Hypothalamus (tissue), 51 donors: ENCODE data around the gene MKRN2OS.

ENCODE experiments used
- DNase-seq, 51 donors: peaks; one replicate each; lab custom pipeline; 2025; lab: John Stamatoyannopoulos, UW

MKRN2OS gene, protein sequence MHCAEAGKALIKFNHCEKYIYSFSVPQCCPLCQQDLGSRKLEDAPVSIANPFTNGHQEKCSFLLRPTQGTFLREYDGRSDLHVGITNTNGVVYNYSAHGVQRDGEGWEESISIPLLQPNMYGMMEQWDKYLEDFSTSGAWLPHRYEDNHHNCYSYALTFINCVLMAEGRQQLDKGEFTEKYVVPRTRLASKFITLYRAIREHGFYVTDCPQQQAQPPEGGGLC

GRCh38 chr3:12545473-12545791 is at the start of gene MKRN2OS:
MKRN2OS (minus strand) TSS chr3:12545499; CDS start chr3:12545464, 35 bp downstream.
- no peak for DNase-seq

GRCh38 chr3:12593473-12593872 is 48.2 kb upstream of the MKRN2OS start:
- no peak for DNase-seq

- DNase-seq: no peak
These were observed 46.9 kb upstream of the MKRN2OS start for GRCh38 chr3:12591997-12592715.

GRCh38 chr3:12591456-12591855 is 46.2 kb upstream of the MKRN2OS start:
- DNase-seq: no peak

DNA sequence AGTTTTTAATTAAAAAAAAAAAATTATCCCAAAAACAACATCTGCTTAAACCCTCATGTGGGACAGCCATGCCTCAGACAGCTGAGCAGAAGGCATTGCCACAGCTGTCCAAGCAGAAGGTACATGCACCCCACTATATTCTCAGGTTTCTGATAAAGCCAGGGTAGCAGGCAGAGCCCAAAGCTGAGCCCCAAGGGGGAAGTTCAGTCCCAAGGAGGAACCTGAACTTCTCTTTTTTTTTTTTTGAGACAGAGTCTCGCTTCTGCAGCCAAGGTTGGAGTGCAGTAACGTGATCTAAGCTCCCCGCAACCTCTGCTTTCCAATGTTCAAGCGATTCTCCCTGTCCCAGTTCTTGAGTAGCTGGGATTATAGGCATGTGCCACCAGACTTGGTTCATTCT is 44.8 kb upstream of the MKRN2OS start:
- DNase-seq: no peak

GRCh38 chr3:12588039-12589009 is 43.0 kb upstream of the MKRN2OS start:
- DNase-seq: no peak

DNA sequence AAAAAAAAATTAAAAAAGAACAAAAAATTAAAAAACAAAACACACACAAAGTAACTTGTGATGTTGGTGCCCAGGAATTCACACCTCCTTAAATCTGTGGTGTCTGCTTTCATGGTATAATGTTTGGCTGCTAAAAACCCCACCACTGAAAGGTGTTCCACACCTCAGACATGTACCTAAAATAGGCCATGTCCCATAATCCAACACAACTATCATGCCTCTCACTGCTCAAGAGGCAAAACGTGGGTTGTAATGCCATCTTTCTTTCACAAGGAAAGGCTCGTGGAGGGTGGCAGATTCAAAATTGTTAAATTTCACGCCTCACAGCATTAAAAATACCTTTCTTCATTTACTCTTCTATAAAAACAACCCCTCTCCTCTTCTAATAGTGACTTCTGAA is 41.1 kb upstream of the MKRN2OS start:
- no peak for DNase-seq

DNA sequence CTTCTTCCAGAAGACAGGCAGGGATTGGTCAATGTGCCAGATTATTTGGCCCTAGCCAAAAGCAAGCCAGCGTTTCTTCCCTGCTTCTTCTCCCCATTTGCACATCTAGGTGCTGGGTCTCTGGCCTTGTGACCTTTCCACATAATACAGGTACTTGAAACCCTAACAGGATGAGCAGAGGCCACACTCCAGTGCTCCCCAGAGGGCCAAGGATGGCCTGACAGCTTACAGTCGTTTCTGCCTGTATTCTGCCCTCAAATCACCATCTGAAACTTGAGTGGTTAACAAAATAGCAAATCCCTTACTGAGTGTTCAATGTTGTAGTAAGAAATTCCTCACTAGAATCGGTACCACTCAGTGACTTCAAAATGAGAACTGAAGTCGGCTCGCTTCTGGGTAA is 40.7 kb upstream of the MKRN2OS start:
- no peak for DNase-seq

DNA sequence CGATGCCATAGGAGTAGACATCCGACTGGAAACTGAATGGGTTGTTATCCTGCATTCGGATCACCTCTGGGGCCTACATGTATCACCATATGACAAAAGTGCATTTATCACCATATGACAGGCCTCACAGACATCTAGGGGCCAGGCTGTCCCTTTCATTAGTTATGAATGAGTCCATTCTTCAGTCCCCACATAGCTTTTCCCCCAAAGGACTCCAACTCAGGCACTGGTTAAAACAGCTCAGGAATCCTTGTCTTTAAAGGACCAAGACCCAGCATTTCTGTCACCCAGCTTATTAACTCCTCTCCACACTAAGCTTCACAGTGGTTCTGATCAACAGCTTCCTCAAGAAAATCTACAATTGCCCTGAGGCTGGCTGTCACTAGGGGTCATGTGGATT is 39.9 kb upstream of the MKRN2OS start:
- DNase-seq: no peak

DNA sequence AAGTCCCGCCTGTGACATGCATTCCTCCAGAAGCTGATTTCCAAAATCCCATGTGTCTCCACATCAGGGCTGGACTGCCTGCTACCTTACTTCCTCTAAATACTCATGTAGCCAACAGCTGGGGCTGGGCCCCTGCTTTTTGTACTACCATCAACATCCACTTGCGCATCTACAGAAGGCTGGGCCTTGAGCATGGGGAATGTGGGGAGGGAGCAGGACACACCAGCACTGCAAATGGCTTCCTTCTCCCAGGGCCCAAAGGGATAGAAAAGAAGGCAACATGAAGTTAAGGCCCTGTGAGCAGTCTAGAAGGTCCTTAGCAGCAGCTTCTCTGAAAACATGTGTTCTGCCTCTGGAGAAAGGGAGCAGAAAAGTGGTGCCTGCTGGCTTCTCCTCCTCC is 38.8 kb upstream of the MKRN2OS start:
- no peak for DNase-seq

DNA sequence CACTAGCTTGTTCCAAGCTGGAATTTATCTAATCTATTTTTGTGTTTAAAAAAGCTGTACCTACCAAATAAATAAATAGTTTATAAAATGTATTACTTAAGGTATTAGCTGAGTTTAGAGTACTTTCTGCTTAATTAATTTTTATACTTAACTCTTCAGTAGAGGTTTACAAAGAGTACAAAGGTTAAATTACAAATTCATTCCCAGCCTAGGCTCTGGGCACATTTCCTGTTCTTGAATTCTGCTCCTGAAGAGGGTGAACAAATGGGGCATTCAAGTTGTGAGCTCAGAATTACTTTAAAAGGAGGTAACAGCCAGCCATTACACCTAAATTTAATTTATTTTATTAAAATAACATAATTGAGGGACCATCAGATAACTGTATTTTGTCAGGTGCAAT is 38.0 kb upstream of the MKRN2OS start:
- no peak for DNase-seq

GRCh38 chr3:12582730-12583129 is 37.4 kb upstream of the MKRN2OS start:
- no peak for DNase-seq

- no peak for DNase-seq
These were observed 34.6 kb upstream of the MKRN2OS start for GRCh38 chr3:12579905-12580304.

- no peak for DNase-seq
These were observed 34.2 kb upstream of the MKRN2OS start for GRCh38 chr3:12579456-12579855.

DNA sequence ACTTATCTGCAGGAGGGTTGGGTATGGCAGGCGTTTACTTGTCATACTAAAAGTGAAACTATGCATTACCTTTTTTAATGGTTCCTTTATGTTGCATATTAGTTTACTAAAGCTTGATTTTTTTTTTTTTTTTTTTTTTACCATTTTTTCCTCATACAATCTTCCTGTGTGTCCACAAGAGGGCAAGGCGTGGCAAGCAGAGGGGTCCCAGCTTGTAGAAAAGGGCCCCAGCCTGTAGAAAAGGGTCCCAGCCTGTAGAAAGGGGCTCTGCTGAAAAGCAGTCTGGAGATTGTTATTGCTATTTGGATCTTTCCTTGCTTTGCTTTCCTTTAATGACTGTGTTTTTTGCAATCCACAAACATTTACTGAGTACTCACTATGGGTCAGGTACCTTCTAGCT is 33.4 kb upstream of the MKRN2OS start:
- DNase-seq: no peak

- DNase-seq: no peak
These were observed 32.1 kb upstream of the MKRN2OS start for GRCh38 chr3:12577379-12577778.

- DNase-seq: no peak
These were observed 29.4 kb upstream of the MKRN2OS start for GRCh38 chr3:12574661-12575060.

- no peak for DNase-seq
These were observed 28.8 kb upstream of the MKRN2OS start for GRCh38 chr3:12574131-12574530.

- no peak for DNase-seq
These were observed 26.7 kb upstream of the MKRN2OS start for GRCh38 chr3:12571986-12572385.

GRCh38 chr3:12569836-12570235 is 24.5 kb upstream of the MKRN2OS start:
- DNase-seq: no peak

- no peak for DNase-seq
These were observed 23.4 kb upstream of the MKRN2OS start for GRCh38 chr3:12568747-12569146.

GRCh38 chr3:12566976-12567375 is 21.7 kb upstream of the MKRN2OS start:
- DNase-seq: no peak
